Gastrocnemius medialis (tissue), 4 donors: ENCODE data around the gene MEGF11. TPM values are rescaled to one million over a fixed set of nuclear protein-coding genes. Genes with fewer than 3 reads are reported as not detected.

Experiments
- ATAC-seq, 2 donors: fragments of 150-250 bp; one replicate each; pipeline ENCODE4 v1.9.1; 2016
- DNase-seq, 2 donors: peaks; one replicate each; pipeline ENCODE4 v3.0.0-alpha.2; 2019
- H3K27ac ChIP-seq, 4 donors: fragments of 200-600 bp; sonication (generic); 1 replicate in 1 of 4; 2 replicates in 3 of 4; pipeline ENCODE4 v1.5.1; 2016 to 2018; ENCODE audit warnings: mild to moderate bottlenecking in 2 of 4, moderate library complexity in 1 of 4
- H3K27me3 ChIP-seq, 3 donors: fragments of 200-600 bp; sonication (generic) in 2 of 3; 1 replicate in 1 of 3; 2 replicates in 2 of 3; pipeline versions ENCODE4 v1.5.1 to v1.6.0; 2016 to 2019; ENCODE audit warnings: mild to moderate bottlenecking in 1 of 3, moderate library complexity in 1 of 3
- H3K36me3 ChIP-seq, 2 donors: fragments of 200-600 bp; sonication (generic) in 1 of 2; one replicate each; pipeline ENCODE4 v1.5.1; 2017 to 2018
- H3K4me1 ChIP-seq, 2 donors: fragments of 200-600 bp; sonication (generic) in 1 of 2; one replicate each; pipeline ENCODE4 v1.5.1; 2016 to 2017; ENCODE audit warnings: mild to moderate bottlenecking in 2 of 2
- H3K4me3 ChIP-seq, 4 donors: fragments of 200-600 bp; sonication (generic) in 3 of 4; 1 replicate in 1 of 4; 2 replicates in 3 of 4; pipeline ENCODE4 v1.5.1; 2016 to 2019; ENCODE audit warnings: mild to moderate bottlenecking in 2 of 4
- H3K9me3 ChIP-seq, 3 donors: fragments of 200-600 bp; sonication (generic) in 2 of 3; 1 replicate in 1 of 3; 2 replicates in 2 of 3; pipeline ENCODE4 v1.5.1; 2016 to 2019
- CTCF ChIP-seq, 5 experiments: fragments of 450-650 bp in 3 of 5; fragments of 200-600 bp in 2 of 5; sonication (generic) in 2 of 5; IDR thresholded peaks in 4 of 5; conservative IDR thresholded peaks in 1 of 5; 1 replicate in 4 of 5; 2 replicates in 1 of 5; pipeline ENCODE4 v1.5.1; 2016 to 2019; ENCODE audit warnings: antibody characterized with exemption in 5 of 5, mild to moderate bottlenecking in 3 of 5, moderate library complexity in 3 of 5
- POLR2A ChIP-seq, 2 donors: fragments of 450-650 bp; IDR thresholded peaks; one replicate each; pipeline ENCODE4 v1.6.1; 2017; ENCODE audit warnings: antibody characterized with exemption in 2 of 2, mild to moderate bottlenecking in 2 of 2, moderate library complexity in 2 of 2
- in situ Hi-C, 4 donors: fragments of 200-750 bp; cut with MboI; loops; one replicate each; pipeline versions ENCODE4 v1.15.0 to v1.8.0; 2017; ENCODE audit warnings: low sequenced_read_pairs in 4 of 4
- intact Hi-C: fragments of 100-400 bp; cut with DNase I; formaldehyde crosslinking; loops from one replicate; pipeline ENCODE4 v1.15.1; 2023; ENCODE audit warnings: low total_unique reads
- total RNA-seq, 4 donors: library from RNA; depleted of rRNA; stranded (reverse); fragments of >200 nt; gene quantifications; one replicate each; pipeline versions ENCODE4 v1.1.0 to v1.2.3, GENCODE V29; 2016

Gene MEGF11
- total RNA-seq, 4 donors from 2014 or later: not detected

DNA sequence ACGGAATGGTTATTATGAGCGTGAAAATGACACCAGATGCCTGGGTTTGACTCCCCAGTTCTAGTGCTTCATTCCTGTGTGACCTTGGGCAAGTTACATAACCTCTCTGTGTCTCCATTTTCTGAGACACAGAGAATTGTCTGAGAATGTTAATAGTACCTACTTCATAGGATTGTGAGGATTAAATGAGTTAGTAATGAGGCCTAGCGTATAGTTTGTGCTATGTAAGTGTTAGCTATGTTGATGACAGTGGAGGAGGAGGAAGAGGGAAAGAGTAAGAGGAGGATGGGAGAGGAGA, 150.3 kb downstream of the MEGF11 start:
- no peak overlapping the region for H3K27ac ChIP-seq
- H3K9me3 ChIP-seq: no peaks in the 10 kb centered on the region
- peaks cover 0 to 4% of the 10 kb centered on the region in 2 donors for H3K4me1 ChIP-seq
- in situ Hi-C loops (no loop called here), intact Hi-C loops (no loop called here)
- ATAC-seq (no peak), DNase-seq (no peak)
- no peak overlapping the region for H3K4me3 ChIP-seq
- H3K36me3 ChIP-seq: no peaks in the 10 kb centered on the region
- H3K27me3 ChIP-seq: no peaks in the 10 kb centered on the region
- TF ChIP-seq POLR2A (IDR thresholded peaks at IDR 0.05) (no peak), CTCF (IDR thresholded peaks at IDR 0.05 in 4 of 5, conservative IDR thresholded peaks at IDR 0.05 in 1 of 5) (no peak)

GRCh38 chr15:66102563-66103292, 150.8 kb downstream of the MEGF11 start:
- no peak for ATAC-seq
- in situ Hi-C loops: no loop called here
- no peaks in the 10 kb centered on the region for H3K27me3 ChIP-seq

GRCh38 chr15:66101715-66102395, 151.7 kb downstream of the MEGF11 start:
- H3K27me3 ChIP-seq: no peaks in the 10 kb centered on the region
- no peaks in the 10 kb centered on the region for H3K36me3 ChIP-seq
- ATAC-seq: no peak
- intact Hi-C loops (no loop called here), in situ Hi-C loops (no loop called here)
- no peak overlapping the region for H3K4me3 ChIP-seq
- no peak for DNase-seq
- no peaks in the 10 kb centered on the region for H3K9me3 ChIP-seq
- H3K27ac ChIP-seq: no peak overlapping the region
- peaks cover 0 to 17% of the 10 kb centered on the region in 2 donors for H3K4me1 ChIP-seq
- TF ChIP-seq POLR2A (IDR thresholded peaks at IDR 0.05) (no peak), CTCF (IDR thresholded peaks at IDR 0.05 in 4 of 5, conservative IDR thresholded peaks at IDR 0.05 in 1 of 5) (no peak)

More at GRCh38 chr15:66102563-66103292, 150.8 kb downstream of the MEGF11 start:
- H3K36me3 ChIP-seq: no peaks in the 10 kb centered on the region
- no peak overlapping the region for H3K27ac ChIP-seq
- TF ChIP-seq CTCF (IDR thresholded peaks at IDR 0.05 in 4 of 5, conservative IDR thresholded peaks at IDR 0.05 in 1 of 5) (no peak), POLR2A (IDR thresholded peaks at IDR 0.05) (no peak)
- H3K9me3 ChIP-seq: no peaks in the 10 kb centered on the region
- no peak overlapping the region for H3K4me3 ChIP-seq
- intact Hi-C loops: no loop called here
- DNase-seq: no peak
- peaks cover 0 to 9% of the 10 kb centered on the region in 2 donors for H3K4me1 ChIP-seq

DNA sequence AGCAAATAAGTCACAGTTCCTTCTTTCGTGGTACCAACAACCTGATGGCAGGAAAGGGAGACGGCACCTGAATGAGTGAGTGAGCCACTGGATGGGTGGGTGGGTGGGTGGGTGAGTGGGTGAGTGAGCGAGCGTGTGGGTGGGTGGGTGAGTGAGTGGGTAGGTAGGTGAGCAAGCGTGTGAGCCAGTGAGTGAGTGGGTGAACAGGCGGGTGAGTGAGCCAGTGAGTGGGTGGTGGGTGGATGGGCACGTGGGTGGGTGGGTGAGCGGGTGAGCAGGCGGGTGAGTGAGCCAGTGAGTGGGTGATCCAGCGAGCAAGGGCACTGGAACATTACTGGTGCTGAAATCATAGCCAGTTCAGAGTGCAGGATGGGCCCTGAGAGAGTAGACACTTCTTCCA, 152.8 kb downstream of the MEGF11 start:
- Histone ChIP-seq H3K9me3 (no peaks in the 10 kb centered on the region), H3K4me1 (peaks cover 0 to 26% of the 10 kb centered on the region in 2 donors), H3K27me3 (no peaks in the 10 kb centered on the region), H3K4me3 (no peak overlapping the region), H3K36me3 (no peaks in the 10 kb centered on the region), H3K27ac (no peak overlapping the region)
- DNase-seq (no peak), ATAC-seq (no peak)
- TF ChIP-seq CTCF (IDR thresholded peaks at IDR 0.05 in 4 of 5, conservative IDR thresholded peaks at IDR 0.05 in 1 of 5): no peak
- intact Hi-C loops: no loop called here
- in situ Hi-C loops: no loop called here
